ENCODE data around the gene SCUBE1. TPM values are rescaled to one million over a fixed set of nuclear protein-coding genes. Genes with fewer than 3 reads are reported as not detected.

SCUBE1 gene
- total and polyA plus RNA-seq, 2 experiments from 2014 or later: 0.81 to 3.2 TPM

- peaks cover 9% of the 10 kb centered on the region for H3K27me3 Mint-ChIP-seq (ENCODE audit: insufficient read depth, low read depth, poor library complexity)
- ATAC-seq (no peak), DNase-seq (ENCODE audit: low spot score) (no peak)
- no peak overlapping the region for H3K27ac Mint-ChIP-seq
- H3K4me2 ChIP-seq: no peak overlapping the region
- no peaks in the 10 kb centered on the region for H3K9me2 ChIP-seq (ENCODE audit: insufficient read depth)
- H3K9me3 Mint-ChIP-seq: no peaks in the 10 kb centered on the region; the same call in 2 of the 3 replicates
- no peaks in the 10 kb centered on the region; the same call in 1 of the 3 replicates for H3K36me3 Mint-ChIP-seq (ENCODE audit: low read depth)
- no peak overlapping the region for H3K27ac ChIP-seq (ENCODE audit: low read depth)
- H2AFZ ChIP-seq: no peak overlapping the region
- H3K4me1 ChIP-seq (ENCODE audit: insufficient read depth): no peaks in the 10 kb centered on the region
- TF ChIP-seq EZH2phosphoT487 (IDR thresholded peaks at IDR 0.05; ENCODE audit: unreplicated experiment) (no peak), REST (IDR thresholded peaks at IDR 0.05; ENCODE audit: unreplicated experiment) (no peak), CREB1 (CRISPR knock-in tag; IDR thresholded peaks at IDR 0.05; ENCODE audit: low read depth) (no peak), ZNF331 (CRISPR knock-in tag; IDR thresholded peaks at IDR 0.05; ENCODE audit: low read depth) (no peak), STAT1 (IDR thresholded peaks at IDR 0.05; ENCODE audit: unreplicated experiment) (no peak), CTCF (conservative IDR thresholded peaks at IDR 0.05; ENCODE audit: low read depth in 2 of 2) (no peak), ETS1 (IDR thresholded peaks at IDR 0.05) (no peak), ZNF114 (CRISPR knock-in tag; IDR thresholded peaks at IDR 0.05) (no peak), NANOG (IDR thresholded peaks at IDR 0.05; ENCODE audit: borderline replicate concordance) (no peak), ZNF462 (CRISPR knock-in tag; IDR thresholded peaks at IDR 0.05) (no peak), POLR2AphosphoS5 (IDR thresholded peaks at IDR 0.05; ENCODE audit: low read depth) (no peak), EZH2 (IDR thresholded peaks at IDR 0.05; ENCODE audit: low read depth, unreplicated experiment) (no peak), JUNB (IDR thresholded peaks at IDR 0.05; ENCODE audit: unreplicated experiment) (no peak)
- peaks cover 2% of the 10 kb centered on the region; the same call in 1 of the 3 replicates for H3K4me1 Mint-ChIP-seq
- 0 out of 2 replicates have a peak, but pooled peaks cover 2% of the 10 kb centered on the region for H3F3A ChIP-seq (replicated peaks; ENCODE audit: low read depth)
- no peaks in the 10 kb centered on the region for H3K79me2 ChIP-seq (replicated peaks; ENCODE audit: insufficient read depth)
- no peaks in the 10 kb centered on the region for H3K36me3 ChIP-seq (ENCODE audit: insufficient read depth)
- H4K20me1 ChIP-seq (replicated peaks; ENCODE audit: insufficient read depth): no peaks in the 10 kb centered on the region
- no peak overlapping the region for H3K4me3 ChIP-seq
- no peaks in the 10 kb centered on the region for H3K27me3 ChIP-seq (ENCODE audit: insufficient read depth)
- no peak overlapping the region for H3K4me3 Mint-ChIP-seq
Measured at GRCh38 chr22:43301866-43302265, 41.3 kb downstream of the SCUBE1 start.
